GM19023 (cell line): ENCODE measurements around the gene UQCRH.
"Not testable (repeated sequence)": the region's sequence is repeated elsewhere in the genome, so short reads cannot be mapped to it uniquely, and the experiment has no call there.

Source experiments
- ATAC-seq: cut with Tn5 transposase; IDR thresholded peaks from one replicate; pipeline ENCODE4 v1.9.1; 2021; ENCODE audit warnings: mild to moderate bottlenecking, moderate library complexity; ENCODE audit not compliant: unreplicated experiment

Gene UQCRH

DNA sequence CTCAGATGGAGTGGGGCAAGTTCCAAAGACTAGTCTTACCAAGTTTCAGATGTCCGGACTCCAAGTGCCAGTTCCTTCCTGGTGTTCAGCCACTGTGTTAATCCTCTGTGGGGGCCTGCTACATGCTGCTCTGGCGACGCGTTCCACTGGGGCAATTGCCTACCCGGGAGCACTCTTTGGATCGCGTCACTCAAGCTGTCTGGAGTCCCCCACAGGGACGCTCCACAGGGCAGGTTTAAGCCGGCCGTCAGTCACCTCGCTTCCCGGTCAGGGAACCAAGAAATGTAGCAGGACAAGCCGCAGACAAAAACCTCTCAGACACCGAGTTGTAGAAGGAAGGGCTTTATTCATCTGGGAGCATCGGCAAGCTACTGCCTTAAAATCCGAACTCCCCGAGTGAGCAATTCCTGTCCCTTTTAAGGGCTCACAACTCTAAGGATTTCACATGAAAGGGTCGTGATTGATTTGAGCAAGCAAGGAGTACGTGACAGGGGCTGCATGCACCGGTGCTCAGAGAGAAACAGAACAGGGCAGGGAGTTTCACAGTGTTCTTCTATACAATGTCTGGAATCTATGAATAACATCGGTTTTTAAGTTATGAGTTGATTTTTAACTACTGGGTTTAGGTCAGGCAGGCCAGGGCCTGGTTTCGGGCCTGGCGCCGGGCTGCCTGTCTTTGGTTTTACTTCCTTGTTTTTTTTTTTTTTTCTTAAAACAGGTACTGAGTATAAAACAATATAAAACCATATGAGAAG, 28.5 kb downstream of the UQCRH start:
- peak; percentile 26 for ATAC-seq

DNA sequence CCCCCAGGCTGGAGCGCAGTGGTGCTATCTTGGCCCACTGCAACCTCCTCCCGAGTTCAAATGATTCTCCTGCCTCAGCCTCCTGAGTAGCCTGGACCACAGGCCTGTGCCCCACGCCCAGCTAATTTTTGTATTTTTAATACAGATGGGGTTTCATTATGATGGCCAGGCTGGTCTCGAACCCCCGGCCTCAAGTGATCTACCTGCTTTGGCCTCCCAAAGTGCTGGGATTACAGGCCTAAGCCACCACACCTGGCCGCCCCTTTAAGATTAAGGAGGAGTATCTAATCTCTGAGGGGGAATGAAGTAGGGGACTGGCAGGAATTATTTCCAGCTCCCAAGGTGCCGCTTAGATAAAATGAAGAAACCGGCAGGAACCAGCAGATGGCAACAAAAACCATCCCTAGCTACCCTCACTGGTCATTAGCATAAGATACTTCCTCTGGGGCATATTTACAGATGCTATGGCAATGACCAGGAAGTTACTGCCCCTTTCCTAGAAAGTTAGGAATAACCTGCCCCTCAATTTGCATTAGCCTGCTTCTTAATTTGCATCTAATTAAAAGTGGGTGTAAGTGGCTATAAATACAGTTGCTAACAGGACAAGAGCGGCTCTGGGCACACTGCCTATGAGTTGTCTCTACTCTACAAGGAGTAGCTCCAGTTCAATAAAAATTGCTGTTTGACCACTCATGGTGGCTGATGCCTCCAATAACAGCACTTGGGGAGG, 30.0 kb downstream of the UQCRH start:
- peak; percentile 42 for ATAC-seq

DNA sequence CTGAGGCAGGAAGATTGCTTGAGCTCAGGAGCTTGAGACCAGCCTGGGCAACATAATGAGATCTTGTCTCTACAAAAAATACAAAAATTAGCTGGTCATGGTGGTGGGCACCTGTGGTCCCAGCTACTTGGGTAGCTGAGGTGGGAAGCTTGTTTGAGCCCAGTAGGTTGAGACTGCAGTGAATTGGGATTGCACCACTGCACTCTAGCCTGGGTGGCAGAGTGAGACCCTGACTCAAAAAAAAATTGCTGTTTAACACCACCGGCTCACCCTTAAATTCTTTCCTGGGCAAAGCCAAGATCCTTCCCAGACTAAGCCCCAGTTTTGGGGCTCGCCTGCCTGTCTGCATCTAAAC, 30.5 kb downstream of the UQCRH start:
- ATAC-seq: peak; percentile 5

DNA sequence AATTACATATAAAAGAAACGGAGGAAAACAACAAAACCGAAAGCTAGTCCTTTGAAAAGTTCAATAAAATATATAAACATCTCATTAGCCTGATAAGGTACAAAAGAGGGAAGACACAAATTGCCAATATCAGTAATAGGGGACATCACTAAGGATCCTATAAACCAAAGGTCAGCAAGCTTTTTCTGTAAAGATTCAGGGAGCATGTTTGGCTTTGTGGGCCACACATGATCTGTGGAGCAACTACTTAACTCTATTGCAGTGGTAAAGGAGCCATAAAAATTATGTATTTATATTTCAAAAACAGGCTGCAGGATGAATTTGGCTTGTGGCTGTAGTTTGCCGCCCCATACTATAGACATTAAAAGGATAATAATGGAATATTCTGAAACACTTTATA, 31.6 kb downstream of the UQCRH start:
- no peak for ATAC-seq

GRCh38 chr1:46337409-46337808, 33.9 kb downstream of the UQCRH start:
- not testable (repeated sequence) for ATAC-seq

DNA sequence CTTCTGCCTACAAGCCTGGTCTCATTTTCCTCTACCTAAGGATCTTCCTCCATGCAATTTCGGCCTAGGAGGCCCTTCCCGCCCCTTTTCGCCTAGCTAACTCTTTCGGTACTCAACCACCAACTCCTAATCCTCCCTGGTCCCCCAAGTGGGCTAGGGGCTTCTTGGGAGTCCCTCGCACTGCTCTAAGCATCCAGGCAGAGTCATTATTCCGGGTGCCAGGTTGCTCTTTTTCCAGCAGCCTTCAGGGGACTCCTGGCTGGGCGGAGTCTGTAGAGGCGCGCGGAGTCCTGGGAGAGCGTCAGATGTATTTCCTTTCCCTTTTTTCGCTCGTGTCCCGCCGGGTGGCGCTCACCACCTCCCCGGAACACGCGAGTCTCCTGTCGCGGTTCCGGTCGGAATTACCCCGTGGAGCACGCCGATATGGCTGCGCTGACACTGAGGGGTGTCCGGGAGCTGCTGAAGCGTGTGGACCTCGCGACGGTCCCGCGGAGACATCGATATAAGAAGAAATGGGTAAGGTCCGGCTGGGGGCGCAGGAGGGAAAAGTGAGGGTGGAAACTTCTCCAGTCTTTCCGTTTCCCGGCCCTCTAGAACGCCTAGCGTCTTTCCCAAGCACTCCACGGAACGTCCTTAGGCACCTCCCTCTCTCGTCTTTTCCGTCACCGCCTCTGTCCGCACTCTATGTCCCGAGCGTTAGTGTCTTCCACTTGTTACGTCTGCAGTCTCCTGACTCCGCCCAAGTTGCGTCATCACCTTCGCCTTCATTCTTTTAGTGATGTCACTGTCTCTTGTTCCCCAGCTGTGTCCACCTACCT, 37.1 kb downstream of the UQCRH start, which contains the start of gene NSUN4:
TSS of gene NSUN4 (plus strand) at position 404 of the 818 bp plus-strand sequence. CDS start at position 424, 20 bp downstream.
- ATAC-seq: peak; percentile 78

DNA sequence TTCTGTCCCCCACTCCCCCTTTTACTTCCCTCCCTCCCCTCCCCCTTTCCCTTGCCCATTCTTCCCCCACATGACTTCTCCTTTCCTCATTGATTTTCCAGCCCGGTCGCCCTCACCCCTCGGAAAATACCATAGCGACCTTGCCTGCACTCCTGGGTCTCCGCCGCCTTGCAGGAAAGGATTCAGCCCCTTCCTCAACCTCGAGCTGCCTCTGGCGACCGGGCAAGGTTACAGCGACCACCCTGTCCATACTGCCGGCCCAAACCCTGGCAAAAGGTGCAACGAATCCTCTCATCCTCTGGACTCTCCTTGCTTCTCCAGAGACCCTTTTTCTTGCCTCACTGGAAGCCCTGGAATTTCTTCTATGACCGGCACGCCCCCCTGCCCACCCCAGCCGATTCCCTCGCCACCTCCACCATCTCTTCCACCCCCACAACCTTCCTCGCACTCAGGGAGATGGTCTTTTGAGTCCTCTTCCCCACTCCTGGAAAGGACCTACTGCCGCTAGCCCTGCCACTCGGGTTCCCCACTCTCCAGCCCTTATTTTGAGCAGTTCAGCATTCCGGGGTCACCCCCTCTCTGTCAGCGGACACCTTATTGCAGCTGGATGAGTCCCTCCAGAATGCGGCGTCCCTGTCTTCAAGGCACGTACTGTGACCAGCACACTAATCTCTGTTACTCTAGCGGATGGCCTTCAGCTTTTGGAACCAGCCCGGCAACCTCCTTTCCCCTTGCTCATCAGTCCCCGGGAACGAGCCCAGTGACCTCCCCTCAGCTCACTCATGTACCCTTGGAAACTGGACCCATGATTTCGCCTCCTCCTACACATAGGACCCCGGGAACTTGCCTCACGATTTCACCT, 38.0 kb downstream of the UQCRH start:
- no peak for ATAC-seq

- ATAC-seq: no peak
These were observed 38.7 kb downstream of the UQCRH start for GRCh38 chr1:46342084-46342656.

DNA sequence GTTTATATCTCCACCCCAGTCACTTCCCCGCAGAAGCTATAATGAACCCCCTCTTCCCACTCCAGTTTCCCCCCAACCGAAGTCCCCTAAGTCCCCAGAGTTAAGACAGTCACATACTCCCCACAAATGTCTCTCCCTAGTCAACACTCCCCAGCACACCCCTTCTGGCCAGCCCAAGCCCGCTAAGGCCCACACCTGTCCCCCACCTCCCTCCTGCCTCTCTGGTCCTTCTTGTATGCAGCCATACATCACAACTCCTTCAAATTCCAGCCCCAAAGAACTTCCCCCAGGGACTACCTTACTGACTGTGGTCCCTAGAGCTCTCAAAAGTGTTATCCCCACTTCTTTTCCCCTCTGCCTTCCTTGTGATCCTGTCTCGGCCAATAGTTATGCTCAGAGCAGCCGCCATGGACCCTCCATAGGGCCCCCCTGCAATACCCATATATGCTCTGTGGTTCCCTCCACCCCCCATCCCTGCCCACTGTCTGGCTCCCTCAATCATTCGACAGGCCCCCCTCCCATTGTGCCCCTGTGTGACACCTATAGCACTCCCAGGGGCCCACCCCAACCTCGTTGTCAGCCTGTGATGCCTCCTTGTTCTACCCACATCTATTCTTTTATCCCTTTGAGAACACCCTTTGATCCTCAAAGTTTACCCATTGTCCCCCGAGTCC, 39.3 kb downstream of the UQCRH start:
- ATAC-seq: no peak

GRCh38 chr1:46343351-46343695, 39.8 kb downstream of the UQCRH start:
- no peak for ATAC-seq

GRCh38 chr1:46343705-46344104, 40.2 kb downstream of the UQCRH start:
- ATAC-seq: no peak

- ATAC-seq: no peak
These were observed 41.0 kb downstream of the UQCRH start for GRCh38 chr1:46344481-46344880.

GRCh38 chr1:46345281-46345680, 41.8 kb downstream of the UQCRH start:
- ATAC-seq: no peak

DNA sequence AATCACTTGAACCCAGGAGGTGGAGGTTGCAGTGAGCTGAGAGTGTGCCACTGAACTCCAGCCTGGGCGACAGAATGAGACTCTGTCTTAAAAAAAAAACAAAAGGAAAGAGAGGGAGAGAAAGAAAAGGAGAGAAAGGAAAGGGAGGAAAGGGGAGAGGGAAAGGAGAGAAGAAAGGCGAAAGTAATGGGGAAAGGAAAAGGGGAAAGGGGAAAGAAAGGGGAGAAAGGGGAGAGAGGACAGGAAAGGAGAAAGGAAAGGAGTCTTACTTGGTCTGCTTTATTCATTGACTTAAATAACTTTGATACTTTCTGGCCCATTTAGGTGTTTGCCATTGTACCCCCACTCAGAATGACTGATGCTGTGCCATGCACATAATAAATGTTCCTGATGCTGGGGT, 48.9 kb downstream of the UQCRH start:
- ATAC-seq: no peak

GRCh38 chr1:46355920-46356319, 52.4 kb downstream of the UQCRH start:
- ATAC-seq: not testable (repeated sequence)

DNA sequence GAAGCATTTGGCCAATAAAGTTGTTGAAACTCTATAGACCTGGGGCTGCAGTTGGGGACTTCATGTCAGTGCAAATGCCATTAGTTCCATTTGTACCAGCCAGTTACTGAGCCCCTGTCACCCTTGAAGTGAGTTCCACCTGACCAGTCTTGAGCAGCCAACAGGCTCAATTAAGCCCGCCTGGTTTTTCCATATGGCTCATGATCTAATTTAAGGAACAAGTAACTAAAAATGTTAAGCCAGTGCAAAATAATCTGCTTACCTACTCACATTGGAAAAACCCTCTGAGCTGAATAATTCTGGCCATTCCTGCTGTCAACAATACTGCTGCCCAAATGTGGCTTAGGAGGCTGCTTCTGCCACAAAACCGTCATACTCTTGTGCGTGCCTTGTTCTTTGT, 58.7 kb downstream of the UQCRH start:
- ATAC-seq: no peak

DNA sequence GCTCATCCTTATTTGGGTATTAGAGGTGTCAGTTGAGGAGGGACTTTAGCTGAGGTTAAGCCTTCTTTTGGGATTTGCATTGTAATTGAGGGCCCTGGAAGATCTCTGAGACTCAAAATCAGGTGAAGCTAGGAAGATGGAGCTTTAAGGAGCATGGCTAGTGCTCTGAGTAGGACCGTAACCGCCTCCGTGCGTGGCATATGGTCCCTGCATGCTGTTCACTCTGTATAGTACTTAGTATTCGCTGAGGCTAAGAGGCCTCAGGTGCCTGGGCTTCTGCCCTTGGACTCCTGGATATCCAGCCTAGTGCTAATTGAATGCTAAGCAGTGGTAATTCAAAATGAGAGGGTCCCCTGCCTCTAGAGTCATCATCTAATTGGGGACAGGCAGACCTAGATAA, 59.6 kb downstream of the UQCRH start:
- no peak for ATAC-seq

DNA sequence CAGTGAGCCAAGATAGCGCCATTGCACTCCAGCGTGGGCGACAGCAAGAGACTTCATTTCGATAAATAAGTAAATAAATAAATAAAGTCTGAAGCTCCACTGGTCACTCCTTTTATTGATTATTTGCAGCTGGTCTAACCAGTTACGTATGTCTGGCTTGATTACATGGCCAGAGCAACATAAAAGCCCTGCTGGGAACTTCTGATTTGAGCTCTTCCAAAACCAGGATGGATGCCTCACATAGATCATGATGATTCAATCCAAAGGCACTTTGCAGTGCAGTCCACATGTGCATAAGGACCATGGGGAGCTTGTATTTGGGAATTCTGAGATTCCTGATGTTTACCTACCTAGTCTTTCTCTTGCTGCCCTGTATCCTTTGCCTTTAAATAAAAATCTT, 61.1 kb downstream of the UQCRH start:
- ATAC-seq: no peak

GRCh38 chr1:46365796-46366195, 62.3 kb downstream of the UQCRH start:
- not testable (repeated sequence) for ATAC-seq
